Endodermal cell (in vitro differentiated cells): ENCODE data around the gene NTRK1. TPM values are rescaled to one million over a fixed set of nuclear protein-coding genes. Genes with fewer than 3 reads are reported as not detected.
A peak's percentile ranks its signal among the peaks of the same experiment; 100 is the strongest.

ENCODE experiments used
- DNase-seq: peaks from one replicate; pipeline ENCODE4 v3.0.0-alpha.2; 2017
- H3K27ac ChIP-seq: 2 replicates; pipeline ENCODE4 v1.5.1; 2013; ENCODE audit warnings: mild to moderate bottlenecking, low read depth, low read length, moderate library complexity
- H3K27me3 ChIP-seq: 2 replicates; pipeline ENCODE4 v1.6.1; 2013; ENCODE audit warnings: mild to moderate bottlenecking, low read length, moderate library complexity; ENCODE audit not compliant: insufficient read depth, control insufficient read depth, poor library complexity, severe bottlenecking
- H3K36me3 ChIP-seq: 2 replicates; pipeline ENCODE4 v1.7.0; 2013; ENCODE audit warnings: mild to moderate bottlenecking, low read length, moderate library complexity; ENCODE audit not compliant: control insufficient read depth, insufficient read depth
- H3K4me1 ChIP-seq: one replicate; pipeline ENCODE4 v1.7.0; 2013; ENCODE audit warnings: low read length; ENCODE audit not compliant: control insufficient read depth, insufficient read depth
- H3K4me3 ChIP-seq: 2 replicates; pipeline ENCODE4 v1.5.1; 2013; ENCODE audit warnings: mild to moderate bottlenecking, low read length, moderate library complexity
- H3K9ac ChIP-seq: 2 replicates; pipeline ENCODE4 v1.6.1; 2013; ENCODE audit warnings: mild to moderate bottlenecking, low read length, moderate library complexity; ENCODE audit not compliant: poor library complexity, severe bottlenecking; ENCODE audit errors: extremely low read depth
- H3K9me3 ChIP-seq: 2 replicates; pipeline ENCODE4 v1.6.1; 2013; ENCODE audit warnings: mild to moderate bottlenecking, low read length, moderate library complexity; ENCODE audit not compliant: control insufficient read depth
- H3K27ac Mint-ChIP-seq: 2 replicates; pipeline ENCODE4 v1.8.0; 2020; ENCODE audit warnings: mixed read lengths
- H3K27me3 Mint-ChIP-seq: 2 replicates; pipeline ENCODE4 v1.8.0; 2021; ENCODE audit warnings: mild to moderate bottlenecking, mixed read lengths; ENCODE audit not compliant: insufficient read depth
- H3K36me3 Mint-ChIP-seq: 2 replicates; pipeline ENCODE4 v1.8.0; 2020; ENCODE audit warnings: low read depth, mixed read lengths
- H3K4me1 Mint-ChIP-seq: 2 replicates; pipeline ENCODE4 v1.8.0; 2020; ENCODE audit warnings: mixed read lengths
- H3K4me3 Mint-ChIP-seq: 2 replicates; pipeline ENCODE4 v1.8.0; 2020; ENCODE audit warnings: mild to moderate bottlenecking, moderate library complexity, mixed read lengths
- H3K9me3 Mint-ChIP-seq: 2 replicates; pipeline ENCODE4 v1.8.0; 2020; ENCODE audit warnings: mild to moderate bottlenecking, mixed read lengths
- CTCF ChIP-seq: fragments of 200-600 bp; sonication (generic); conservative IDR thresholded peaks from 2 replicates; pipeline ENCODE4 v1.5.0; 2021; ENCODE audit warnings: antibody characterized with exemption, mild to moderate bottlenecking
- WGBS, 2 experiments: methylation state at CpG; one replicate each; pipeline versions ENCODE4 v1.1.5 to v1.1.7; 2013; ENCODE audit warnings: missing lambda C conversion rate in 2 of 2, mixed read lengths in 1 of 2; ENCODE audit not compliant: insufficient coverage in 1 of 2, insufficient read length in 1 of 2; 5-methylcytosine and 5-hydroxymethylcytosine counted together
- total RNA-seq, 2 donors: library from RNA; stranded (reverse); fragmentation: NEBNext Ultra II Directional in 1 of 2; extraction: Animal tissue kit (Norgen Biotek cat#: 25700) in 1 of 2; gene quantifications; 2 replicates in 1 of 2; 3 replicates in 1 of 2; pipeline ENCODE4 v1.2.1, GENCODE V29; 2021

The NTRK1 gene
- total RNA-seq, 2 donors from 2014 or later, result 0.44 to 0.82 TPM

DNA sequence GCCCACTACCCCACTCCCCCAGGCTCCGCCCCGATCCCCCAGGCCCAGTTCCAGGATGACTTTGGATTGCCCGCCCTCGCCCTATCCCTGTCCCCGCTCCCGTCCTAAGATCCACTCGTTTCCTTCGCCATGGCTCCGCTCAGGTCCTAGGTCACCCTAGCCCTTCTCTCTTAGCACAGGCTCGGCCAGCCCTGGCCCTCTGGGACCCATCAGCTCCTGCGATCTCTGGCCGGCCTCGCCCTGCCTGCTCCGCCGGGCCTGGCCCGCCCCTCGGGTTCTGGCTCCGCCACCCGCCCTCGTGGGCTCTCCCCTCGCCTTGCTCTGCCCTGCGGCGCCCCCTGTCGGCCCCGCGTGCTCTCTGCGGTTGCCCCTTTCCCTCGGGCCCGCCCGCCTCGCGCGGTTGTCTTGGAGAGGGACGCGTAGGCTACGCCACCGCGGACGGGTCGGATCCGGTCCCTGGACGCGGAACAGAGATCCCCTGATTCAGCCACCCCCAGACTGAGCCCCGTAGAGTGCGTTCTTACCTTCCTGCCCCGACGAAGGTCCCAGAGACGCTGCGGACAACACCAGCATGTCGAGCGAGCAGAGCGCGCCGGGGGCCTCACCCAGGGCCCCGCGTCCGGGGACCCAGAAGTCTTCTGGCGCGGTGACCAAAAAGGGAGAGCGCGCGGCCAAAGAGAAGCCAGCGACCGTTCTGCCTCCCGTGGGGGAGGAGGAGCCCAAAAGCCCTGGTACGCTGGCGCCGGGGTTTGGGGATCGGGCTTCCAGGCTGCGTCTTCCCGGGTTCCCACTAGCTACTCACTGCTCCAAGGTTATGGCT, 59.8 kb downstream of the NTRK1 start, which contains the start of gene LRRC71:
Gene LRRC71, plus strand, starts transcription at position 400 of the 820 bp plus-strand sequence. Its CDS starts 172 bp downstream, at position 572.
- Mint-ChIP-seq H3K4me1 (peaks cover 4% of the 10 kb centered on the region), H3K27ac (no peak within 1 kb of the TSS), H3K27me3 (peaks cover 96% of the 10 kb centered on the region), H3K9me3 (no peaks in the 10 kb centered on the region), H3K4me3 (peak within 1 kb of the TSS; percentile 58), H3K36me3 (no peaks in the 10 kb centered on the region)
- Histone ChIP-seq H3K9ac (no peak within 1 kb of the TSS), H3K27me3 (peaks cover 76% of the 10 kb centered on the region), H3K9me3 (peaks cover 7% of the 10 kb centered on the region), H3K4me3 (peak within 1 kb of the TSS; percentile 68), H3K4me1 (no peaks in the 10 kb centered on the region), H3K36me3 (no peaks in the 10 kb centered on the region), H3K27ac (no peak within 1 kb of the TSS)
- DNase-seq, result peak; percentile 97
- 6 to 9% methylated on average over 35 to 71 of the region's 71 CpGs for WGBS, 2 experiments
- peak; percentile 99 for TF ChIP-seq CTCF

DNA sequence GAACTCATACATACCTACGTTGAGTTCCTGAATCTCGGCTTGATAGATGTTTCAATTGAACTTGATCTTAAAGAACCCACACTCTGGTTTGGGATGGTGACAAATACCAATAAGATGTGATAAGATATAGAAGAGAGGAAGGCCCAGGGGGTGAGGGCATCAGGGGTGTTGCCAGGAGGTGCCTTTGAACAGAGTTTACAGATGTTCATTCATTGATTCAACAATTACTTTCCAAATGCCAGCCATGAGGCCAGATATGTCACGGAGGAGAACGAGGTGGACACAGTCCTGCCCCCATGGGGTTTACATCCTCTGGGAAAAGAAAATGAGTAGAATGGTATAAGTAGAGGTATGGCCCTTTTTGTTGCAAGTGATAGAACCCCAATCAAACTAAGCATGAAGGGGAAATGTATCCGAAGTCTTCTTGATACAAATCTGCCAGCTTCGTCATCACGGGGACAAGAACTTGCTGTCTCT, 60.4 kb downstream of the NTRK1 start:
- H3K9me3 Mint-ChIP-seq, result no peaks in the 10 kb centered on the region
- Histone ChIP-seq H3K27me3 (peaks cover 82% of the 10 kb centered on the region), H3K9ac (no peak overlapping the region), H3K9me3 (peaks cover 7% of the 10 kb centered on the region), H3K4me3 (peak overlapping the region; percentile 68), H3K27ac (no peak overlapping the region), H3K36me3 (no peaks in the 10 kb centered on the region), H3K4me1 (no peaks in the 10 kb centered on the region)
- no peaks in the 10 kb centered on the region for H3K36me3 Mint-ChIP-seq
- WGBS, 2 experiments, result 56 to 61% methylated on average over 7 of the region's 7 CpGs
- H3K4me1 Mint-ChIP-seq, result peaks cover 4% of the 10 kb centered on the region
- peak overlapping the region; percentile 58 for H3K4me3 Mint-ChIP-seq
- TF ChIP-seq CTCF, result no peak
- peaks cover 99% of the 10 kb centered on the region for H3K27me3 Mint-ChIP-seq
- no peak for DNase-seq
- no peak overlapping the region for H3K27ac Mint-ChIP-seq

DNA sequence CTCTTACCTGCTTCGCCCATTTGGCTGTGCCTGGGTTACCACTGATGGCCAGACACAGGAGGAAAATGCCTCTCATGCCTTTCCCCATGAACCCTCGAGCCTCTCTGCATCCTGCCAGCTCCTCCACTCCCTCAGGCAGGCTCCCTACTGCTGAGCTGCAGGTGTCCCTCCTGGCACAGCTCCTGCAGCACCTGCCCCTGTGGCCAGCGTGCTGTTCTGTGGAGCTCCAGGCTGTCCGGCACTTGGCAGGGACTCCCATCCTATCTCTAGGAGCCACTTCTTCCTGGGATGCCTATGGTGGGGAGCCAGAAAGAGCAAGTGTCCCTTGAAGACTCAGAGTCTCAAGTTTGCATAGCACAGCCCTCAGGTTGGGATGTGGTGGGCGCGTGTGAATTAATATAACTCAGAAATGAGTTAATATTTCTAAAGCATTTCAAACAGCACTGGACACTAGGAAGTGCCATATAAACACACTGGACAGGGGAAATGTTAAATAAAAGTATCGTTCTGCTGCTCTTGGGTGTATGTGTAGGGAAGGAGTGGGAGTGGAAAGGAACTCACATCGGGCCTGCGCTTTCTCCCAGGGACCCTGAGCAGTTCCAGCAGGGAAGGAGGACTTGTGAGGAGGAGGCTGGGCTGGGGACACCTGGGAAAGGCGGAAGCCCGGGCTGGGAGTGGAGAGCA, 62.5 kb downstream of the NTRK1 start:
- DNase-seq, result no peak
- Histone ChIP-seq H3K27ac (no peak overlapping the region), H3K36me3 (no peaks in the 10 kb centered on the region), H3K27me3 (peaks cover 100% of the 10 kb centered on the region), H3K9me3 (peaks cover 6% of the 10 kb centered on the region), H3K4me1 (no peaks in the 10 kb centered on the region), H3K9ac (no peak overlapping the region), H3K4me3 (peak overlapping the region; percentile 69)
- H3K36me3 Mint-ChIP-seq, result no peaks in the 10 kb centered on the region
- peaks cover 100% of the 10 kb centered on the region for H3K27me3 Mint-ChIP-seq
- peak overlapping the region; percentile 47 for H3K4me3 Mint-ChIP-seq
- H3K4me1 Mint-ChIP-seq, result peaks cover 10% of the 10 kb centered on the region
- TF ChIP-seq CTCF, result no peak
- no peaks in the 10 kb centered on the region for H3K9me3 Mint-ChIP-seq
- 7 to 18% methylated on average over 7 to 11 of the region's 11 CpGs for WGBS, 2 experiments
- no peak overlapping the region for H3K27ac Mint-ChIP-seq
